DND-41 (cell line): Measurements from ENCODE around the gene RIMKLA.
A peak's percentile ranks its signal among the peaks of the same experiment; 100 is the strongest.

Source experiments
- ATAC-seq: fragments of 200-7000 bp; cut with Tn5 transposase; 3 replicates; pipeline ENCODE4 v1.9.1; 2021; ENCODE audit warnings: low read depth; ENCODE audit not compliant: insufficient read depth
- DNase-seq: peaks from one replicate; pipeline ENCODE4 v3.0.0-alpha.2; 2020
- H2AFZ ChIP-seq: 2 replicates; pipeline ENCODE4 v1.6.0; 2012; ENCODE audit warnings: low read depth, low read length
- H3K27ac ChIP-seq: 2 replicates; pipeline ENCODE4 v1.5.1; 2012; ENCODE audit warnings: low read length, inconsistent platforms
- H3K27me3 ChIP-seq: fragments of 200-600 bp; sonication (generic); 2 replicates; pipeline ENCODE4 v1.6.0; 2012; ENCODE audit warnings: low read length, mild to moderate bottlenecking, inconsistent platforms; ENCODE audit not compliant: insufficient read depth, poor library complexity
- H3K36me3 ChIP-seq: 2 replicates; pipeline ENCODE4 v1.5.1; 2012; ENCODE audit warnings: low read length, inconsistent platforms; ENCODE audit not compliant: insufficient read depth
- H3K4me1 ChIP-seq: 2 replicates; pipeline ENCODE4 v1.5.1; 2012; ENCODE audit warnings: mild to moderate bottlenecking, low read length; ENCODE audit not compliant: insufficient read depth
- H3K4me2 ChIP-seq: 2 replicates; pipeline ENCODE4 v1.6.0; 2012; ENCODE audit warnings: mild to moderate bottlenecking, moderate library complexity, low read length, inconsistent platforms; ENCODE audit not compliant: insufficient read depth
- H3K4me3 ChIP-seq, 2 experiments: fragments of 200-600 bp in 1 of 2; shearing (Covaris generic) in 1 of 2; 2 replicates each; pipeline ENCODE4 v1.5.1; 2012 to 2016; ENCODE audit warnings: inconsistent platforms in 2 of 2, low read length in 2 of 2, mild to moderate bottlenecking in 2 of 2, low read depth in 1 of 2, moderate library complexity in 1 of 2
- H3K79me2 ChIP-seq: 2 replicates; pipeline ENCODE4 v1.6.0; 2012; ENCODE audit warnings: low read length, inconsistent platforms; ENCODE audit not compliant: insufficient read depth
- H3K9ac ChIP-seq: 2 replicates; pipeline ENCODE4 v1.6.0; 2012; ENCODE audit warnings: low read depth, mild to moderate bottlenecking, inconsistent platforms, low read length, moderate library complexity
- H3K9me3 ChIP-seq: 2 replicates; pipeline ENCODE4 v1.5.1; 2012; ENCODE audit warnings: low read length, moderate library complexity, mild to moderate bottlenecking, inconsistent platforms; ENCODE audit not compliant: insufficient read depth, severe bottlenecking
- H4K20me1 ChIP-seq: 2 replicates; pipeline ENCODE4 v1.6.0; 2012; ENCODE audit warnings: low read length; ENCODE audit not compliant: insufficient read depth
- EZH2 ChIP-seq: IDR thresholded peaks from 3 replicates; pipeline ENCODE4 v1.6.1; 2012; ENCODE audit warnings: borderline replicate concordance, low read depth, mild to moderate bottlenecking, moderate library complexity, low read length, inconsistent platforms; ENCODE audit not compliant: severe bottlenecking
- TF ChIP-seq, protein P1 (sequence below): IDR thresholded peaks from 2 replicates; pipeline ENCODE4 v1.5.1; 2012; ENCODE audit warnings: borderline replicate concordance, low read length, moderate library complexity, mild to moderate bottlenecking; ENCODE audit not compliant: poor library complexity, severe bottlenecking; ENCODE audit errors: extremely low read depth

RIMKLA gene

DNA sequence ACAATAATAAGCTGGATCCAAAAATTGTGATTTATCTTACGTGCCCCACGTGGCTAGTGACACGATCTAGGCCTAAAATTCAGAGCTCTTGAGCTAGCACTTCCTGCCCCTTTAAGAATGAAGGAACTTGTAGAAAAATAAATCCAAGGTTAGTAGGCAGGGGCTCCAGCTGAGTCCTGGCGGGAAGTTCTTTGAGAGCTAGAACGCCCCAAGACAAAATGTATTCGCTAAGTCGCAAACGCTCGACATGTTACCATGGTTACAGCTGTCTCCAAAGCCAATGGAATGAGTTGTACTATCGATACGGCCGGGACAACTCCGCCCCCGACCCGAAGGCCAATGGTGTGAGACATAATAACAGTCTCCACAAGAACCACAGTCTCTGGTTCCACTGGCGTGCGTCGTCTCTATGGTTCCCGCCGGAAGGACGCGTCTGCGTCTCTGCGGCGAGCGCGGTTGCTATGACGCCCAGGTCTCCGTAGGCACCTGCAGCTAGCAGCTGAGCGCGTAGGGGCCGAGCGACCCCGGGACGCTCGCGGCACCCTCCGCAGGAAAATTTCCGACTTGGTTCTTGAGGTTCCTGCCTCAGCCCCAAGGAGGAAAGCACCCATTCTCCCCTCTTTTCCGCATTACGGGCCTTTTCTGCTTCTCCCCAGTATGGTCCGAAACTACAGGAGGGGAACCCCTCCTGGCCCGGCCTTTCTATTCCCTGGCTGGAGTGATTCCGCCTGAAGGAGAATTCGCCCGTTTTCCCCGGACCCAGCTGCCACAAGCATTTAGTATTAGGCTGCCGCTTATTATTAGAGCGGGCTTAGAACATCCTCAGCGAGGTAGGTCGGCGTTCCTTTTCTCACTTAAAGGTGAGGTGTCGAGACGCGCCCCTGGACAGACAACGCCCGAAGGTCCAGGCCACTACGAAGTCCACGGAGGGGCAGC is 82.5 kb downstream of the RIMKLA start, which contains the start of gene CCDC30:
CCDC30 (plus strand) TSS at position 459 of the 936 bp plus-strand sequence. CDS start 17,266 bp downstream, outside the sequence.
- DNase-seq = peak; percentile 98

DNA sequence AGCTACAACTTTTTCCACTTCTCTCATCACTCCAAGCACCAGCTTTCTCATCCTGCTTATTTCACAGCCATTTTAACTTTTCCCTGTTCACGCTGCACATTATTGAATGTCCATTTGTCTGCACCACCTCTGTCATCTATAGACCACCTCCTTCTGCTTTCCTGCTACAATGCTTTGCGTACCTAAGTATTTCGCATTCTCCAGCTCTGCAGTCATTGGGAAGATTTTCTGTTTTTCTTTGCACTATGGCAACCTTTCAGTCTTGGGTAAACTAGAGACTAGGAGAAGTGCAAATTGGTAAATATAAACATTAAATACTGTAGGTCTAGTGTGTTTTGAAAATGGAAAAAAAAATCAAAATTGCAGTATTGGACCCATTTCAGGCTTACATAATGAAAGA is 83.3 kb downstream of the RIMKLA start:
- H3K36me3 ChIP-seq = peaks cover 11% of the 10 kb centered on the region
- H3K79me2 ChIP-seq = no peaks in the 10 kb centered on the region
- ATAC-seq = no peak
- H2AFZ ChIP-seq = peak overlapping the region; percentile 14; the same call in 1 of the 2 replicates
- no peaks in the 10 kb centered on the region for H4K20me1 ChIP-seq
- TF ChIP-seq EZH2 = no peak
- TF ChIP-seq, protein P1, sequence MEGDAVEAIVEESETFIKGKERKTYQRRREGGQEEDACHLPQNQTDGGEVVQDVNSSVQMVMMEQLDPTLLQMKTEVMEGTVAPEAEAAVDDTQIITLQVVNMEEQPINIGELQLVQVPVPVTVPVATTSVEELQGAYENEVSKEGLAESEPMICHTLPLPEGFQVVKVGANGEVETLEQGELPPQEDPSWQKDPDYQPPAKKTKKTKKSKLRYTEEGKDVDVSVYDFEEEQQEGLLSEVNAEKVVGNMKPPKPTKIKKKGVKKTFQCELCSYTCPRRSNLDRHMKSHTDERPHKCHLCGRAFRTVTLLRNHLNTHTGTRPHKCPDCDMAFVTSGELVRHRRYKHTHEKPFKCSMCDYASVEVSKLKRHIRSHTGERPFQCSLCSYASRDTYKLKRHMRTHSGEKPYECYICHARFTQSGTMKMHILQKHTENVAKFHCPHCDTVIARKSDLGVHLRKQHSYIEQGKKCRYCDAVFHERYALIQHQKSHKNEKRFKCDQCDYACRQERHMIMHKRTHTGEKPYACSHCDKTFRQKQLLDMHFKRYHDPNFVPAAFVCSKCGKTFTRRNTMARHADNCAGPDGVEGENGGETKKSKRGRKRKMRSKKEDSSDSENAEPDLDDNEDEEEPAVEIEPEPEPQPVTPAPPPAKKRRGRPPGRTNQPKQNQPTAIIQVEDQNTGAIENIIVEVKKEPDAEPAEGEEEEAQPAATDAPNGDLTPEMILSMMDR = no peak
- no peaks in the 10 kb centered on the region for H3K27me3 ChIP-seq
- H3K9ac ChIP-seq = no peak overlapping the region
- no peaks in the 10 kb centered on the region for H3K9me3 ChIP-seq
- peaks cover 31% of the 10 kb centered on the region for H3K4me1 ChIP-seq
- no peak overlapping the region for H3K27ac ChIP-seq
- no peak for DNase-seq
- peak overlapping the region in 1 of 2 experiments; percentile 64; a peak in 1 of 4 replicates for H3K4me3 ChIP-seq
- H3K4me2 ChIP-seq = peak overlapping the region; percentile 90; the same call in 1 of the 2 replicates

More for the DNA sequence above, 82.5 kb downstream of the RIMKLA start, which contains the start of gene CCDC30:
- TF ChIP-seq, protein P1 = no peak
- no peak for TF ChIP-seq EZH2
- Histone ChIP-seq H3K79me2 (no peaks in the 10 kb centered on the region), H3K4me3 (peak within 1 kb of the TSS; percentile 31 to 64; a peak in 3 of 4 replicates), H2AFZ (peak within 1 kb of the TSS; percentile 72), H4K20me1 (no peaks in the 10 kb centered on the region), H3K9ac (peak within 1 kb of the TSS; percentile 43), H3K27ac (peak within 1 kb of the TSS; percentile 52), H3K9me3 (no peaks in the 10 kb centered on the region), H3K4me2 (peak within 1 kb of the TSS; percentile 90), H3K27me3 (no peaks in the 10 kb centered on the region), H3K4me1 (peaks cover 34% of the 10 kb centered on the region), H3K36me3 (peaks cover 19% of the 10 kb centered on the region)
- peak; percentile 99 for ATAC-seq

DNA sequence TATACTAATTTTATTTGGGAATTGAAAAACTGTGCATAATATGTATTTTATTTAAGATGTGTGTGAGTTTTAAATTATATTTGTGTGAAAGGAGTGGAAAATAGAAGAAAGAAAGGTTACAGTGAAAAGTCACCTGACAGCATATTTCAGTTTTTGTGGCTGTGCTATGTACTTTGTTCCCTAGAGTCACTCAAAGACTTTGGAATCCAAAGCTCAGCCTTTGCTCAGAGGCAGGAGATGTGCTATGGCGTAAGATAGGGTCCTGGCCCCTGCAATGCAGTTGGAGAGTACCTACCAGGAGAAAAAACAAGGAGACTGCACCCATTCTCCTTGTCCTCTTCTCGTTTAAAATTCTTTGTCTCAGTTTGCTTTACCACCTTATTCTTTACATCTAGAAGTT is 85.4 kb downstream of the RIMKLA start:
- DNase-seq = no peak
- TF ChIP-seq, protein P1 = no peak
- no peak for TF ChIP-seq EZH2
- no peak overlapping the region for H3K4me3 ChIP-seq
- no peak overlapping the region for H3K27ac ChIP-seq
- ATAC-seq = no peak
- H3K36me3 ChIP-seq = no peaks in the 10 kb centered on the region
- no peaks in the 10 kb centered on the region for H4K20me1 ChIP-seq
- H3K79me2 ChIP-seq = no peaks in the 10 kb centered on the region
- H3K9me3 ChIP-seq = no peaks in the 10 kb centered on the region
- H3K9ac ChIP-seq = no peak overlapping the region
- no peaks in the 10 kb centered on the region for H3K27me3 ChIP-seq
- no peak overlapping the region for H2AFZ ChIP-seq
- H3K4me2 ChIP-seq = no peak overlapping the region
- peaks cover 24% of the 10 kb centered on the region for H3K4me1 ChIP-seq
